HUES6 (cell line): ENCODE data around the gene GUSB.

Source experiments
- H3K27ac ChIP-seq: 2 replicates; pipeline ENCODE4 v1.7.0; 2013; ENCODE audit warnings: low read depth, mild to moderate bottlenecking, low read length, inconsistent platforms
- H3K27me3 ChIP-seq: 2 replicates; pipeline ENCODE4 v1.6.1; 2013; ENCODE audit warnings: low read length; ENCODE audit not compliant: control insufficient read depth, insufficient read depth
- H3K36me3 ChIP-seq: 2 replicates; pipeline ENCODE4 v1.6.1; 2013; ENCODE audit warnings: low read length; ENCODE audit not compliant: control insufficient read depth, insufficient read depth
- H3K4me1 ChIP-seq: 2 replicates; pipeline ENCODE4 v1.6.1; 2013; ENCODE audit warnings: low read length; ENCODE audit not compliant: control insufficient read depth, insufficient read depth
- H3K4me3 ChIP-seq: 2 replicates; pipeline ENCODE4 v1.5.1; 2013; ENCODE audit warnings: low read depth, low read length
- H3K9ac ChIP-seq: one replicate; pipeline ENCODE4 v1.6.1; 2013; ENCODE audit warnings: mild to moderate bottlenecking, low read length
- H3K9me3 ChIP-seq: 2 replicates; pipeline ENCODE4 v1.6.1; 2013; ENCODE audit warnings: low read depth, low read length; ENCODE audit not compliant: control insufficient read depth, insufficient read depth

The GUSB gene

DNA sequence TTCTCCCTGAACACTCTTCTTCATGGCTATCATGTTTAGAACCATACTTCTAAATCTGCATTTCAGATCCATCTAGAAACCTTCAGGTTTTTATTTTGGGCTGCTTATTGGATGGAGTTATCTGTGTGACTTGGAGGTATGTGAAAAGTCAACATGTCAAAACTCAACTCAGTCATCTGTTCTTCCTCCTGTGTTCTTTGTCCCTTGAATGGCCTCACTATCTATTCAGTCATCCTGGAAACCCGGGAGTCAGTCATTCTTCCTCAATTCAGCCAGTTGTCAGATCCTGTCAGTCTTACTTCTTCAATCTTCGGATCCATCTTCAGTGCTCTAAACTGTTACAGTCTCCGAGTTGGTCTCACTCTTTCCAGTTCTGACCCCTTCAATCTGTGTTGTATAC lies 57.0 kb downstream of the GUSB start:
- Histone ChIP-seq H3K9ac (no peak overlapping the region), H3K27ac (no peak overlapping the region), H3K4me3 (no peak overlapping the region), H3K27me3 (no peaks in the 10 kb centered on the region), H3K9me3 (no peaks in the 10 kb centered on the region), H3K36me3 (no peaks in the 10 kb centered on the region), H3K4me1 (peaks cover 4% of the 10 kb centered on the region; the same call in 1 of the 2 replicates)

DNA sequence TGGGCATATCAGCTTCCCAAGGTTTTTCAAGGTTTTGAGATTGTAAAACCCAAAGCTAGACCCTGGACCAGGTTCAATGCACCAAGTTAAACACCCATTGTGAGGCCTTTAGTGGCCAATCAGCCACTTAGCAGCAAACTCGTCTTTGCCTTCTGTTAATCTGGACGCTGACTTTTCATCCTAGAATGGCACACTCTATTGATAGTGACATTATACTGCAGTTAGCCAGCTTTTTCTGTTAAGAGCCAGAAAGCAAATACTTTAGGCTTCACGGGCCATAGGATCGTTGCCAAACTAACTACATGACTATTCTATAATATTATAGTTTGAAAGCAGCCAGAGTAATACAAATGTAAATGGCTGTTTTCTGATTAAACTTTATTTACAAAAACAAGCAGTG lies 57.8 kb downstream of the GUSB start:
- Histone ChIP-seq H3K27me3 (no peaks in the 10 kb centered on the region), H3K9ac (no peak overlapping the region), H3K4me1 (0 out of 2 replicates have a peak, but pooled peaks cover 3% of the 10 kb centered on the region), H3K36me3 (no peaks in the 10 kb centered on the region), H3K27ac (no peak overlapping the region), H3K4me3 (no peak overlapping the region), H3K9me3 (no peaks in the 10 kb centered on the region)

DNA sequence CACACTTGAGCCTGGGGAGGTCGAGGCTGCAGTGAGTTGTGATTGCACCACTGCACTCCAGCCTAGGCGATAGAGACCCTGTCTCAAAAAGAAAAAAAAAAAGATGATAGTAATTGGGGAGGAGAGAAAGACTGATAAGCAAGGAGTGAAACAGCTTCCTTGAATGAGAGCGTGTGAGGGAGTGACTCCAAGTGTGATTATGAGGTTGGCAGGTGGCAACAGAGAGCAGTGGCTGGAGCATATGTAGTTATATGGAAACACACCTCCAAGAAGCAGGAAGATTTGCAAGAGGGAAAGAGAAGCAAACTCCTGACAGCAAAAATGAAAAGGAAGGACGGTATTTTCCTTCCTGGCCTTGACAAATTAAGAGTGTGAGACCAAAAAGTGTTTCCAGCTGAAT lies 58.7 kb downstream of the GUSB start:
- 0 out of 2 replicates have a peak, but pooled peaks cover 3% of the 10 kb centered on the region for H3K4me1 ChIP-seq
- no peak overlapping the region for H3K4me3 ChIP-seq
- H3K9me3 ChIP-seq = no peaks in the 10 kb centered on the region
- H3K27me3 ChIP-seq = no peaks in the 10 kb centered on the region
- no peak overlapping the region for H3K9ac ChIP-seq
- no peak overlapping the region for H3K27ac ChIP-seq
- no peaks in the 10 kb centered on the region for H3K36me3 ChIP-seq

DNA sequence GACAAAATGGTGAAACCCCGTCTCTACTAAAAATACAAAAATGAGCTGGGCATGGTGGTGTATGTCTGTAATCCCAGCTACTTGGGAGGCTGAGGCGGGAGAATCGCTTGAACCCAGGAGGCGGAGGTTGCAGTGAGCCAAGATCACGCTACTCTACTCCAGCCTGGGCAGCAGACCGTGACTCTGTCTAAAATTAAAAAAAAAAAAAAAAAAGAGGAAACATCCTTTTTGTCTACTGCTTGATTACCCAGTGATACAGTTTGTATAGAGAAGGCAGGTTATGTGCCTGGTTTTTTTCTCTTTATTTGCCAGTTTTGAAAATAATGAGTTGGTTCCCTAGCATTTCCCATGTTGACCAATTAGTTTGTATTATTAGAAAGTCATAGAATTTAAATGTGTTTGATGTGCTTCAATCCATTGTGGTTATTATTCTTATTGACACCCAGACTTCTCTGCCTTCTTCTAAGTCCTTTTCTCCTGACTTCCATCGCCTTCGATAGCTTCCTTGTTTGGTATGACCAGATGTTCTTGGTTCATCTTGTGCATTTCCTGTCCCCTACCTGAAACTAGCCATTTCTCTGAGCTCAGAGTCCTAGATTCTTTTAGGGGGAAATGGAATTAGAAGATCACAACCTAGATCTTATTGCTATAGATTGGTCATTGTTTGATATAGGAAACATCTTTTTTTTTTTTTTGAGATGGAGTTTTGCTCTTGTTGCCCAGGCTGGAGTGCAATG lies 65.9 kb downstream of the GUSB start:
- Histone ChIP-seq H3K27ac (no peak overlapping the region), H3K27me3 (no peaks in the 10 kb centered on the region), H3K36me3 (no peaks in the 10 kb centered on the region), H3K4me1 (no peaks in the 10 kb centered on the region), H3K9ac (no peak overlapping the region), H3K4me3 (no peak overlapping the region), H3K9me3 (no peaks in the 10 kb centered on the region)

DNA sequence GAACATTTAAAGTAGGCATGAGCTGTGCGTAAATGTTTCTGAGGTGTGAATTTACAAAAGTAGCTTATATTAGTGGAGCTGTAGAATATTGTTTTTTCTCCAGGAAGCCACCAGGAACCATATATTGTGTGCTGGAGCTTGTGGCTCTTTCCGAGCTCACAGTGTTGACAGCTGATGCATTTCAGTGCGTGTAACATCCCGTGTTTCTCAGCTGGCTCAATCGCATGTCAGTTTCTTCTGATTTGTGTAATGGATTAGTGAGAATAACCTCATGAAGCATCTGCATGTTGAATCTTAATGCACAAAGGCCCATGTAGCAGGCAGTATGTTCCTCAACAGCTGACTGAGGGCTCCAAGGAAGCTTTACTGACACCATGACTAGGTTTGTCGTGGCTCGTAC lies 69.8 kb downstream of the GUSB start:
- Histone ChIP-seq H3K9ac (no peak overlapping the region), H3K36me3 (no peaks in the 10 kb centered on the region), H3K27ac (no peak overlapping the region), H3K4me3 (no peak overlapping the region), H3K27me3 (no peaks in the 10 kb centered on the region), H3K9me3 (no peaks in the 10 kb centered on the region), H3K4me1 (peaks cover 11% of the 10 kb centered on the region)
